ENCODE results near the gene FAM222A.

Gene FAM222A

GRCh38 chr12:109717390-109718357 is 4.0 kb downstream of the FAM222A start:
- ATAC-seq (replicated peaks; ENCODE audit: extremely low read depth, poor library complexity, severe bottlenecking) (no peak), DNase-seq (ENCODE audit: low spot score in 2 of 2) (no peak)
- Mint-ChIP-seq H3K4me3 (no peak overlapping the region), H3K9me3 (no peaks in the 10 kb centered on the region), H3K4me1 (no peaks in the 10 kb centered on the region), H3K27ac (ENCODE audit: low read depth) (no peak overlapping the region), H3K27me3 (no peaks in the 10 kb centered on the region), H3K36me3 (ENCODE audit: insufficient read depth) (peaks cover 3% of the 10 kb centered on the region)

GRCh38 chr12:109718390-109718789 is 4.8 kb downstream of the FAM222A start:
- DNase-seq (ENCODE audit: low spot score in 2 of 2) (no peak), ATAC-seq (replicated peaks; ENCODE audit: extremely low read depth, poor library complexity, severe bottlenecking) (no peak)
- Mint-ChIP-seq H3K9me3 (no peaks in the 10 kb centered on the region), H3K27ac (ENCODE audit: low read depth) (no peak overlapping the region), H3K36me3 (ENCODE audit: insufficient read depth) (peaks cover 3% of the 10 kb centered on the region), H3K27me3 (no peaks in the 10 kb centered on the region), H3K4me3 (no peak overlapping the region), H3K4me1 (no peaks in the 10 kb centered on the region)

GRCh38 chr12:109719123-109720022 is 5.7 kb downstream of the FAM222A start:
- H3K4me1 Mint-ChIP-seq = no peaks in the 10 kb centered on the region

GRCh38 chr12:109720152-109720856 is 6.7 kb downstream of the FAM222A start:
- H3K27ac Mint-ChIP-seq (ENCODE audit: low read depth) = no peak overlapping the region
- no peak for ATAC-seq (replicated peaks; ENCODE audit: extremely low read depth, poor library complexity, severe bottlenecking)
- no peaks in the 10 kb centered on the region for H3K27me3 Mint-ChIP-seq
- H3K36me3 Mint-ChIP-seq (ENCODE audit: insufficient read depth) = peaks cover 3% of the 10 kb centered on the region
- no peaks in the 10 kb centered on the region for H3K4me1 Mint-ChIP-seq
- no peak for DNase-seq (ENCODE audit: low spot score in 2 of 2)
- H3K9me3 Mint-ChIP-seq = no peaks in the 10 kb centered on the region
- no peak overlapping the region for H3K4me3 Mint-ChIP-seq

More at GRCh38 chr12:109719123-109720022, 5.7 kb downstream of the FAM222A start:
- Mint-ChIP-seq H3K27ac (ENCODE audit: low read depth) (peak overlapping the region; percentile 35), H3K4me3 (no peak overlapping the region), H3K9me3 (no peaks in the 10 kb centered on the region), H3K27me3 (no peaks in the 10 kb centered on the region), H3K36me3 (ENCODE audit: insufficient read depth) (peaks cover 3% of the 10 kb centered on the region)
- ATAC-seq (replicated peaks; ENCODE audit: extremely low read depth, poor library complexity, severe bottlenecking) = no peak
- no peak for DNase-seq (ENCODE audit: low spot score in 2 of 2)

GRCh38 chr12:109720857-109721189 is 7.2 kb downstream of the FAM222A start:
- H3K9me3 Mint-ChIP-seq = no peaks in the 10 kb centered on the region
- no peak overlapping the region for H3K4me3 Mint-ChIP-seq

GRCh38 chr12:109721276-109721675 is 7.7 kb downstream of the FAM222A start:
- H3K9me3 Mint-ChIP-seq = no peaks in the 10 kb centered on the region
- ATAC-seq (replicated peaks; ENCODE audit: extremely low read depth, poor library complexity, severe bottlenecking) (no peak), DNase-seq (ENCODE audit: low spot score in 2 of 2) (no peak)
- peaks cover 3% of the 10 kb centered on the region for H3K36me3 Mint-ChIP-seq (ENCODE audit: insufficient read depth)
- no peaks in the 10 kb centered on the region for H3K4me1 Mint-ChIP-seq
- H3K27ac Mint-ChIP-seq (ENCODE audit: low read depth) = no peak overlapping the region
- no peak overlapping the region for H3K4me3 Mint-ChIP-seq
- no peaks in the 10 kb centered on the region for H3K27me3 Mint-ChIP-seq

More at GRCh38 chr12:109720857-109721189, 7.2 kb downstream of the FAM222A start:
- H3K27me3 Mint-ChIP-seq = no peaks in the 10 kb centered on the region
- peaks cover 3% of the 10 kb centered on the region for H3K36me3 Mint-ChIP-seq (ENCODE audit: insufficient read depth)
- DNase-seq (ENCODE audit: low spot score in 2 of 2) (no peak), ATAC-seq (replicated peaks; ENCODE audit: extremely low read depth, poor library complexity, severe bottlenecking) (no peak)
- no peak overlapping the region for H3K27ac Mint-ChIP-seq (ENCODE audit: low read depth)
- H3K4me1 Mint-ChIP-seq = no peaks in the 10 kb centered on the region

GRCh38 chr12:109722022-109722720 is 8.5 kb downstream of the FAM222A start:
- no peaks in the 10 kb centered on the region for H3K4me1 Mint-ChIP-seq
- DNase-seq (ENCODE audit: low spot score in 2 of 2) (no peak), ATAC-seq (replicated peaks; ENCODE audit: extremely low read depth, poor library complexity, severe bottlenecking) (no peak)
- H3K27ac Mint-ChIP-seq (ENCODE audit: low read depth) = no peak overlapping the region
- H3K36me3 Mint-ChIP-seq (ENCODE audit: insufficient read depth) = peaks cover 1% of the 10 kb centered on the region
- H3K9me3 Mint-ChIP-seq = no peaks in the 10 kb centered on the region
- no peak overlapping the region for H3K4me3 Mint-ChIP-seq
- H3K27me3 Mint-ChIP-seq = no peaks in the 10 kb centered on the region

- Mint-ChIP-seq H3K27me3 (no peaks in the 10 kb centered on the region), H3K4me1 (no peaks in the 10 kb centered on the region), H3K9me3 (no peaks in the 10 kb centered on the region), H3K4me3 (no peak overlapping the region), H3K27ac (ENCODE audit: low read depth) (no peak overlapping the region), H3K36me3 (ENCODE audit: insufficient read depth) (peaks cover 1% of the 10 kb centered on the region)
- no peak for ATAC-seq (replicated peaks; ENCODE audit: extremely low read depth, poor library complexity, severe bottlenecking)
- DNase-seq (ENCODE audit: low spot score in 2 of 2) = no peak
These were observed 9.1 kb downstream of the FAM222A start for GRCh38 chr12:109722721-109723094.

GRCh38 chr12:109723311-109723881 is 9.8 kb downstream of the FAM222A start:
- Mint-ChIP-seq H3K27me3 (no peaks in the 10 kb centered on the region), H3K9me3 (no peaks in the 10 kb centered on the region), H3K36me3 (ENCODE audit: insufficient read depth) (peaks cover 1% of the 10 kb centered on the region), H3K27ac (ENCODE audit: low read depth) (no peak overlapping the region), H3K4me1 (no peaks in the 10 kb centered on the region), H3K4me3 (no peak overlapping the region)
- DNase-seq (ENCODE audit: low spot score in 2 of 2) (no peak), ATAC-seq (replicated peaks; ENCODE audit: extremely low read depth, poor library complexity, severe bottlenecking) (no peak)

- H3K27me3 Mint-ChIP-seq = no peaks in the 10 kb centered on the region
- H3K4me3 Mint-ChIP-seq = no peak overlapping the region
- H3K27ac Mint-ChIP-seq (ENCODE audit: low read depth) = no peak overlapping the region
- no peak for ATAC-seq (replicated peaks; ENCODE audit: extremely low read depth, poor library complexity, severe bottlenecking)
- H3K9me3 Mint-ChIP-seq = no peaks in the 10 kb centered on the region
- H3K4me1 Mint-ChIP-seq = no peaks in the 10 kb centered on the region
- no peak for DNase-seq (ENCODE audit: low spot score in 2 of 2)
- peaks cover 1% of the 10 kb centered on the region for H3K36me3 Mint-ChIP-seq (ENCODE audit: insufficient read depth)
These were observed 10.8 kb downstream of the FAM222A start for GRCh38 chr12:109724321-109724892.

GRCh38 chr12:109725321-109726105 is 11.9 kb downstream of the FAM222A start:
- ATAC-seq (replicated peaks; ENCODE audit: extremely low read depth, poor library complexity, severe bottlenecking) (no peak), DNase-seq (ENCODE audit: low spot score in 2 of 2) (no peak)
- Mint-ChIP-seq H3K27me3 (no peaks in the 10 kb centered on the region), H3K9me3 (no peaks in the 10 kb centered on the region), H3K4me1 (no peaks in the 10 kb centered on the region), H3K4me3 (no peak overlapping the region), H3K36me3 (ENCODE audit: insufficient read depth) (no peaks in the 10 kb centered on the region), H3K27ac (ENCODE audit: low read depth) (no peak overlapping the region)
